ENCODE measurements around the gene SRI. TPM values are rescaled to one million over a fixed set of nuclear protein-coding genes. Genes with fewer than 3 reads are reported as not detected.
"Not testable (repeated sequence)": the region's sequence is repeated elsewhere in the genome, so short reads cannot be mapped to it uniquely, and the experiment has no call there.

Gene SRI
- total RNA-seq, 4 donors from 2014 or later = 12.3 to 33.1 (median 17.3) TPM

DNA sequence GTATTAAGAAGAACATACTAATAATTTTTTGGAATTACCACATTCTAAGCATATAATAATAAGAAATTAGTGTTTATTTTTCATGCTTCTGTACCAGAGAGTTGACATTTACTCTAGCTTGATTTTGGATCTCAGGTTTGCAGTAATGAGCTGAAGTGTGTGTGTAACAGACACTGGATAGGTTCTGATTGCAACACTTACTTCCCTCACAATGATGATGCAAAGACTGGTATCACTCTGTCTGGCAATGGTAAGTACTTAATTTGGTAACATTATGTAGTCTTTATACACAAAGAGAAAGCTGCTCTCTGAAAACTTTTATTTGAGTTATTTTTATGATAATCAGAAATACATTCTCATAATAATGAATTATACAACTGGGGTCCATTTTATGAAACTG lies 54.1 kb downstream of the SRI start:
- no peak for TF ChIP-seq POLR2A (IDR thresholded peaks at IDR 0.05)
- TF ChIP-seq, protein P1, sequence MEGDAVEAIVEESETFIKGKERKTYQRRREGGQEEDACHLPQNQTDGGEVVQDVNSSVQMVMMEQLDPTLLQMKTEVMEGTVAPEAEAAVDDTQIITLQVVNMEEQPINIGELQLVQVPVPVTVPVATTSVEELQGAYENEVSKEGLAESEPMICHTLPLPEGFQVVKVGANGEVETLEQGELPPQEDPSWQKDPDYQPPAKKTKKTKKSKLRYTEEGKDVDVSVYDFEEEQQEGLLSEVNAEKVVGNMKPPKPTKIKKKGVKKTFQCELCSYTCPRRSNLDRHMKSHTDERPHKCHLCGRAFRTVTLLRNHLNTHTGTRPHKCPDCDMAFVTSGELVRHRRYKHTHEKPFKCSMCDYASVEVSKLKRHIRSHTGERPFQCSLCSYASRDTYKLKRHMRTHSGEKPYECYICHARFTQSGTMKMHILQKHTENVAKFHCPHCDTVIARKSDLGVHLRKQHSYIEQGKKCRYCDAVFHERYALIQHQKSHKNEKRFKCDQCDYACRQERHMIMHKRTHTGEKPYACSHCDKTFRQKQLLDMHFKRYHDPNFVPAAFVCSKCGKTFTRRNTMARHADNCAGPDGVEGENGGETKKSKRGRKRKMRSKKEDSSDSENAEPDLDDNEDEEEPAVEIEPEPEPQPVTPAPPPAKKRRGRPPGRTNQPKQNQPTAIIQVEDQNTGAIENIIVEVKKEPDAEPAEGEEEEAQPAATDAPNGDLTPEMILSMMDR (IDR thresholded peaks at IDR 0.05 in 4 of 5, conservative IDR thresholded peaks at IDR 0.05 in 1 of 5) = no peak
- intact Hi-C loops (cut with DNase I; ENCODE audit: low total_unique reads) = no loop called here
- in situ Hi-C loops (cut with MboI; ENCODE audit: low sequenced_read_pairs in 4 of 4) = no loop called here
- Histone ChIP-seq H3K27me3 (no peaks in the 10 kb centered on the region), H3K27ac (no peak overlapping the region), H3K4me3 (no peak overlapping the region), H3K4me1 (no peaks in the 10 kb centered on the region), H3K36me3 (no peaks in the 10 kb centered on the region), H3K9me3 (no peaks in the 10 kb centered on the region)
- no peak for ATAC-seq
- no peak for DNase-seq

DNA sequence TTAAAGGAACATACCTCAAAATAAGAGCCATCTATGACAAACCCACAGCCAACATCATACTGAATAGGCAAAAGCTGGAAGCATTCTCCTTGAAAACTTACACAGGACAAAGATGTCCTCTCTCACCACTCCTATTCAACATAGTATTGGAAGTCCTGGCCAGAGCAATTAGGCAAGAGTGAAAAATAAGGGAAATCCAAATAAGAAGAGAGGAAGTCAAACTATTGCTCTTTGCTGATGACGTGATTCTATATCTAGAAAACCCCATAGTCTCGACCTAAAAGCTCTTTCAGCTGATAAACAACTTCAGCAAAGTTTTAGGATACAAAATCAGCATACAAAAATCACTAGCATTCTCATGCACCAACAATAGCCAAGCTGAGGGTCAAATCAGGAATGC lies 60.1 kb downstream of the SRI start:
- ATAC-seq; H3K36me3 ChIP-seq; H3K4me1 ChIP-seq; DNase-seq; H3K27me3 ChIP-seq; H3K4me3 ChIP-seq; intact Hi-C loops (cut with DNase I; ENCODE audit: low total_unique reads); H3K9me3 ChIP-seq; H3K27ac ChIP-seq; in situ Hi-C loops (cut with MboI; ENCODE audit: low sequenced_read_pairs in 4 of 4): not testable (repeated sequence)

DNA sequence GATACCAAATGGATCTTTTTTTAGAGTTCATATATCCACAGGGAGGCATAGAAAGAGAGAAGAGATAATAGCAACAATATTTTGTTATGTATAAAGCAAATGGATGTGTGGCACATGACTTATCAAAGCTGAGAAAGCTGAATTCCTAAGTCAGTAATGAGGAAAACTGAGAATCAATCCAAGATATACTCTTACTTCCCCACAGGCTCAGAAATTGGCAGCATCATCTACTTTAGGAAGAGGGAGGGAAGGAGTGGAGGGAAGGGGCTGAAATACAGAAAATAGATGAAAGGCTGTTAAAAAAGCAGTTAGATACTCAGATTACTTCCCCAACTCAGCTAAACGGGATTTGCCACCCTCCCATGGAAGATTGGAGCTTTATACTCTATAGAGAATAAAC lies 63.5 kb downstream of the SRI start:
- H3K27ac ChIP-seq = no peak overlapping the region
- no peak overlapping the region for H3K4me3 ChIP-seq
- DNase-seq (no peak), ATAC-seq (no peak)
- in situ Hi-C loops (cut with MboI; ENCODE audit: low sequenced_read_pairs in 4 of 4) = no loop called here
- no peaks in the 10 kb centered on the region for H3K4me1 ChIP-seq
- no peaks in the 10 kb centered on the region for H3K27me3 ChIP-seq
- intact Hi-C loops (cut with DNase I; ENCODE audit: low total_unique reads) = no loop called here
- TF ChIP-seq, protein P1 (IDR thresholded peaks at IDR 0.05 in 4 of 5, conservative IDR thresholded peaks at IDR 0.05 in 1 of 5) = no peak
- no peak for TF ChIP-seq POLR2A (IDR thresholded peaks at IDR 0.05)
- no peaks in the 10 kb centered on the region for H3K9me3 ChIP-seq
- no peaks in the 10 kb centered on the region for H3K36me3 ChIP-seq

DNA sequence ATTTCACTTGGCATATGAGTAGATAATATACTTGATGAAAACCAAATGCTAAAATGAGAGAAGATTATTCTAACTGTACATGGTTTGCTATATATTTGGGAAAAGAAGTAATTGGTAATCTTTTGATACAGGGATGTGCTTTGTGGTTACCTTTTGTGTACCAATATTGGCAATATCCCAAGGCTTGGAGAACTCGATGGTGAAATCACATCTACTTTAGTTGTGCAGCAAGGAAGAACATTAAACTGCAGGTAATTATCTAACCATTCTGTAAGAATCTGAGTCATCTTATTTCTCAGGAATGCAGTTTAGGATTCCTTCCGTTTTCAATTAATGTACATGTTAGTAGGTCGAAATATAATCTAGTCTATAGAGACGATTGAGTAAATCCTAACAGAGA lies 64.1 kb downstream of the SRI start:
- no peaks in the 10 kb centered on the region for H3K36me3 ChIP-seq
- H3K27me3 ChIP-seq = no peaks in the 10 kb centered on the region
- no peaks in the 10 kb centered on the region for H3K4me1 ChIP-seq
- no peaks in the 10 kb centered on the region for H3K9me3 ChIP-seq
- TF ChIP-seq, protein P1 (IDR thresholded peaks at IDR 0.05 in 4 of 5, conservative IDR thresholded peaks at IDR 0.05 in 1 of 5) = no peak
- no peak for TF ChIP-seq POLR2A (IDR thresholded peaks at IDR 0.05)
- DNase-seq = no peak
- in situ Hi-C loops (cut with MboI; ENCODE audit: low sequenced_read_pairs in 4 of 4) = no loop called here
- no peak overlapping the region for H3K27ac ChIP-seq
- no peak overlapping the region for H3K4me3 ChIP-seq
- intact Hi-C loops (cut with DNase I; ENCODE audit: low total_unique reads) = no loop called here
- ATAC-seq = no peak

Other genes with a start within 250 kb of the SRI start
- gene STEAP4, start 86.9 kb upstream of the SRI start, total RNA-seq = 10 to 100 TPM; 13.5 to 24.5 (median 16.2) TPM

Data from gastrocnemius medialis (tissue), 4 donors.